ENCODE data around the gene RANGAP1.

GRCh38 chr22:41334951-41335635 is 49.1 kb upstream of the RANGAP1 start:
- TF ChIP-seq POLR2A (IDR thresholded peaks at IDR 0.05; ENCODE audit: control extremely low read depth in 1 of 2, low read depth in 2 of 2, low read length in 2 of 2) (no peak; a peak in 1 of 3 replicates), CTCF (IDR thresholded peaks at IDR 0.05; ENCODE audit: control extremely low read depth in 1 of 3, insufficient read depth in 1 of 3, low read depth in 1 of 3, low read length in 3 of 3) (no peak), USF2 (IDR thresholded peaks at IDR 0.05; ENCODE audit: low read length) (no peak), EP300 (IDR thresholded peaks at IDR 0.05; ENCODE audit: borderline replicate concordance in 1 of 2, low read depth in 2 of 2, low read length in 2 of 2) (no peak), EZH2 (IDR thresholded peaks at IDR 0.05; ENCODE audit: low read depth, low read length, severe bottlenecking) (no peak), CBX5 (IDR thresholded peaks at IDR 0.05; ENCODE audit: low read depth, low read length) (no peak), YY1 (IDR thresholded peaks at IDR 0.05; ENCODE audit: low read depth, low read length) (no peak), MAFK (IDR thresholded peaks at IDR 0.05; ENCODE audit: low read depth, low read length) (no peak), HDAC2 (IDR thresholded peaks at IDR 0.05; ENCODE audit: borderline replicate concordance in 1 of 2, low read depth in 2 of 2, low read length in 2 of 2) (no peak), JUND (IDR thresholded peaks at IDR 0.05; ENCODE audit: low read length) (no peak), TAF7 (optimal IDR thresholded peaks at IDR 0.05; ENCODE audit: borderline replicate concordance, low read depth, low read length) (no peak), CEBPB (IDR thresholded peaks at IDR 0.05; ENCODE audit: low read depth, low read length) (no peak), TBP (IDR thresholded peaks at IDR 0.05; ENCODE audit: low read depth, low read length) (no peak), POLR2AphosphoS5 (IDR thresholded peaks at IDR 0.05; ENCODE audit: low read depth, low read length) (no peak)
